OCI-M2 (cell line): ENCODE measurements around the gene COPS9.

Experiments used
- DNase-seq: peaks from one replicate; lab custom pipeline; 2025; ENCODE audit not compliant: unreplicated experiment; lab: John Stamatoyannopoulos, UW

Gene COPS9

DNA sequence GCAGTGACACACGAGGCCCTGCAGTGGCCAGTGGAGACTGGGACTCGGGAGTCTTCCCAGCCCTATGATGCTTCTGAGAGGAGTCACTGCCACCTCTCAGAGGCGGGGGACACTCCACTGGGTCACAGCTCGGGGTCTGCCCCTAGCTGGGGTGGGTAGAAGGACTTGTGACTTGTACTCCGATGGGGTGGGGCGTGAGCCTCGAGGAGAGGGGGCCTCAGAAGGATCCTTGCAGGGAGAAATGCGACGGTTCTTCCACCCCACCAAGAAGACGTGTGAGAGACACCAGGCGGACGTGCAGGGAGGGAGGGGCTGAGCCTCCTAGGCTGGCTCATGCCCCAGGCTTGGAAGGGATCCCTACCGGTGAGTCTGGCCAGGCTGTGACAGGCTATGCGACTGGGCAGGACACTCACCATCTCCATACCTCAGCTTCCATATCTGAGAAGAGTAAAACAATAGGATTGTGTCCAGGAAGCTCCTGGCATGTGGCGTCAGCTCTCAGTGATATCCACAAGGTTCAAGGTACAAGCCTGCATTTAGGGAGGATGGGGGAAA, 15.4 kb upstream of the COPS9 start:
- DNase-seq: no peak

DNA sequence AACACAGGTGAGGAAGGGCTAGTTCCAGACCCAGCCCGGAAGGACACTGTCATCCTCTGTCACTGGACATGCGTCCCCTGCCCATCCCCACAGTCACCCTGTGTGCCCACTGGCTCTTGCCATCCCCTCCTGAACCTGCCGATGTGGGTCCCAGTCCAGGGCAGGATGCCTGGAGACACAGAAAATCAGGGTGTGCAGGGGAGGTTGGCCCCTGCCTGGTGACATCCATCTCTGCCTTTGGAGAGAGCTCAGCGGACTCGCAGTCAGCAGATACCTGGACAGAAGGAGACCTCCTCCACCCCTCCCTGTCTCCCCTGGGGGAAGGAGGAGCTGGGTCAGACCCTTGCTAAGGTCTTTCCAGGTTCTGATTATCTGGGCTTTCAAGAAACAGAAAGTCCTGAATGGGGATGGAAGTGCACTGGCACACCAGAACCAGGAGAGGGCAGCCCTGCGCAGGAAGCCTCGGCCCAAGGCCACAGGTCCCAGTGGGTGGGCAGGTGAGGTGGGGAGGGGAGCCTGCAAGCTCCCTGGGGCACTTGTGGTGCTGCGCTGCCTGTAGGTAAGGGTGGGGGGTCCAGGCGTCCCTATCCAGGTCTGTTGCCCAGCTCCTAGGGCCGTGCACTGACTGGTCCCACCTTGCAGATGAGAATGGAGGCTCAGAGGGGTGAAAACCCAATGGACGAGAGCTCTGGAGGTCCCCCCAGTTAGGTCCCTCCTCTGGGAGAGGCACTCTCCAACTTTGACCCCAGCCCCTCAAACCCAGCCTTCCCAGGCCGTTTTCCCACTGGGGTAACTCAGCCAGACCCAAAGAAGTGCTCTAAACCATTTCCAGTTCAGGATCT, 14.1 kb upstream of the COPS9 start:
- no peak for DNase-seq

DNA sequence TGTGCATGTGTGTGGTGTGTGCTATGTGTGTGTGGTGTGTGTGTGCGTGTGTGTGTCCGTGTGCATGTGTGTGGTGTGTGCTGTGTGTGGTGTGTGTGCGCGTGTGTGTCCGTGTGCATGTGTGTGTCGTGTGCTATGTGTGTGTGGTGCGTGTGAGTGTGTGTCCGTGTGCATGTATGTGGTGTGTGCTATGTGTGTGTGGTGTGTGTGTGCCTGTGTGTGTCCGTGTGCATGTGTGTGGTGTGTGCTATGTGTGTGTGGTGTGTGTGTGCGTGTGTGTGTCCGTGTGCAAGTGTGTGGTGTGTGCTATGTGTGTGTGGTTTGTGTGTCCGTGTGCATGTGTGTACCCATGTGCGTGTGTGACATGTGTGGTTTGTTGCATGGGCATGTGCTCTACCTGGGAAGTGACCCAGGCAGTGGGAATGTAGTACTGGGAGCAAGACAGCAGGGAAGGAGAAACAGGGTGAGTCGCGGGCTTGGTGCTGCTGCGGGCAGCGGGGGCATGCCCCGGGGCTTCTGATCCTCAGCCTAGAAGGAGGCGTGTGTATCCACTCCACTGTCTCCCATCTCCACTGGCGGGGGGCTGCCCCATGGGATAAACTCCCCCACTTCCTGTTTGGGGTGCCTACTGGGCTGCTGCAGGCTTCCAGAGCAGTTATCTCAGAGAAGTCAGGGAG, 11.9 kb upstream of the COPS9 start:
- DNase-seq: no peak

DNA sequence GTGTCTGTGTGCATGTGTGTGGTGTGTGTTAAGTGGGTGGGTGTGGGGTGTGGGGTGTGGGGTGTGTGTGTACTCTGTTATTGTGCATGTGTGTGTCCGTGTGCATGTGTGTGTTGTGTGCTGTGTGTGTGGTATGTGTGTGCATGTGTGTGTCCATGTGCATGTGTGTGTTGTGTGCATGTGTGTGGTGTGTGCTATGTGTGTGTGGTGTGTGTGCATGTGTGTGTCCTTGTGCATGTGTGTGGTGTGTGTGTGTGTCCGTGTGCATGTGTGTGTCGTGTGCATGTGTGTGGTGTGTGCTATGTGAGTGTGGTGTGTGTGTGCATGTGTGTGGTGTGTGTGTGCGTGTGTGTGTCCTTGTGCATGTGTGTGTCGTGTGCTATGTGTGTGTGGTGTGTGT, 11.3 kb upstream of the COPS9 start:
- DNase-seq: no peak

DNA sequence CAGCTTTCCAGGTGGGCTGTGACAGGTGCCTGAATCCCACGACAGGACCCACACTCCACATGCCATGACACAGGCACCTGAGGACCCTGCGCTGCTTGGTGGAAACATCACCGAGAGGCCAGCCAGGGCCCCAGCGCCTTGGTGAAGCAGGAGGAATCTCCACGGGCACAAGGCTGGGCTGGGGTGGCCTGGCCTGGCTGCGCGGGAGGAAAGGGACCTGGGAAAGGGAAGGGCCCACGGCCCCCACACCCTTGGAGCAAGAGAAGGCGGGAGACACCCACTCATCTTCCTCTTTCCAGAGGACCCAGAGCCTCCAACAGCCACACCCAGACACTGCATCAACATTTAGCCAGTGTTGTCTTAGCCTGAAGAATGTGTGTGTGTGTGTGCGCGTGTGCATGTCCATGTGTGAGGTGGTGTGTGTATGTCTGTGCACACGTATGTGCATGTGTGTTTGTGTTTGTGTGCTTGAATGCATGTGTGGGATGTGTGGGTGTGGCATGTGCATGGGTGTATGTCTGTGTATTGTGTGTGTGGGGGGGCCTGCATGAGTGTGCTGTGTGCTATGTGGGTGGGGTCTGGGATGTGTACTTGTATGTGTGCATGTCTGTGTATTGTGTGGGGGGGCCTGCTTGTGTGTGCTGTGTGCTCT, 10.6 kb upstream of the COPS9 start:
- no peak for DNase-seq

DNA sequence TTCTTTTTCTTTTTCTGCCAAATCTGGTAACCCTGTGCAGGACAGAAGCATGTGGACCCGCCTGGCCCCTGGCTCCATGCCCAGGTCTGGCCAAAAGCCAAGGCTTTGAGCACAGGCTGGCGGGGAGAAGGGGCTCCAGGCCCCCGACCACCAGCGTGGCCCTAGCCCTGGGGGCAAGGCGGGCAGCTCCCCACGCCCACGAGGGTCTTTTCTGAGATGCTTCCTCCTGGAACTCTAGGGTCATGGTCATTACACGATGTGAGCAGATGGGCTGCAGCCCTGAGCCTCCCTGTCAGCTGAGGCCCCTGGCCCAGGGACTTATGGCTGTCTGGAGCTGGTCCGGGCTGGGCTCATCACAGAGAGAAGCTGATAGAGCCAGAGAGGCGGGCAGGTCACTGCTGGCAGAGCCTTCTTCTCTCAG, 10.0 kb upstream of the COPS9 start:
- DNase-seq: no peak

DNA sequence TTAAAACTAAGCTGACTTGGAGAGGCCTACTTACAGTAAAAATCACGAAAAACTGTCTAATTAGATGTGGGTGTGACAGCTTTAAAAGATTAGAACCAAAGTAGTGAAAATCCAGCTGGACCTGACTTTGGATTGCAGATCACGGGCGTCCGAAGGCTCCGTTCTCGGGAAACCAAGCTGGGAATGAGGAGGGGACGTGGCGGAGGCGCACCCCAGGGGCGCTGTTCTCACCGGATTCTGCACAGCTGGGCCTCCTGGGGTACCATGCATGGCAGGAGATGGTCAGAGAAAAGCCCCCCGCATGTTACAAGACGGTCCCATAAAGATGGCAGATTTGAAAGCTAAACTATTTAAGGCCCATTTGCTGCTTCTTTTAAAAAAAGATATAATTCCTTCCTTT, 9.4 kb upstream of the COPS9 start:
- no peak for DNase-seq

DNA sequence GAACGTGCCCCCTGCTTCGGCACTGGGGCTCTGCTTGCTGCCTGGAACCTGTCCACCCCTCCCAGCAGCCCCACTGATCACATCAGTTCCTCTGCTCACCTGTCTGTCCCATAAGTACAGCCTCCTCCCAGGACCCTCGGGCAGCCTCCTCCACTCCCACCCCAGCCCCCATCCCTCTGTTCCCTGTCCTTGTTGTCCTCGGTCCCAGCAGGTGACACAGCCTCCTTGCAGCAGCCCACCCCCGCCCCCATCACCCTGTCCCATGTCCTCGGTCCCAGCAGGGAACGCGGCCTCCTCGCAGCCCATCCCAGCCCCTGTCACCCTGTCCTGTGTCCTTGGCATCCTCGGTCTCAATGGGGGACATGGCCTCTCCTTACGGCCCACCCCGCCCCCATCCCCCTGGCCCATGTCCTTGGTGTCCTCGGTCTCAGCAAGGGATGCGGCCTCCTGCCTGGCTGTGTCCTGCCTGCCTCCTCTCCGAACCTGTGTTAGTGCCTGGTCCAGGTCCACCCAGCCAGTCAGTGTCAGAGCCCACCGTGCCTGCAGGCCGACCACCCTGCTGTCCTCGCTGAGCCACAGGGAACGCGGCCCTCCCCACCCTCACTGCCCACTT, 8.7 kb upstream of the COPS9 start:
- DNase-seq: no peak

DNA sequence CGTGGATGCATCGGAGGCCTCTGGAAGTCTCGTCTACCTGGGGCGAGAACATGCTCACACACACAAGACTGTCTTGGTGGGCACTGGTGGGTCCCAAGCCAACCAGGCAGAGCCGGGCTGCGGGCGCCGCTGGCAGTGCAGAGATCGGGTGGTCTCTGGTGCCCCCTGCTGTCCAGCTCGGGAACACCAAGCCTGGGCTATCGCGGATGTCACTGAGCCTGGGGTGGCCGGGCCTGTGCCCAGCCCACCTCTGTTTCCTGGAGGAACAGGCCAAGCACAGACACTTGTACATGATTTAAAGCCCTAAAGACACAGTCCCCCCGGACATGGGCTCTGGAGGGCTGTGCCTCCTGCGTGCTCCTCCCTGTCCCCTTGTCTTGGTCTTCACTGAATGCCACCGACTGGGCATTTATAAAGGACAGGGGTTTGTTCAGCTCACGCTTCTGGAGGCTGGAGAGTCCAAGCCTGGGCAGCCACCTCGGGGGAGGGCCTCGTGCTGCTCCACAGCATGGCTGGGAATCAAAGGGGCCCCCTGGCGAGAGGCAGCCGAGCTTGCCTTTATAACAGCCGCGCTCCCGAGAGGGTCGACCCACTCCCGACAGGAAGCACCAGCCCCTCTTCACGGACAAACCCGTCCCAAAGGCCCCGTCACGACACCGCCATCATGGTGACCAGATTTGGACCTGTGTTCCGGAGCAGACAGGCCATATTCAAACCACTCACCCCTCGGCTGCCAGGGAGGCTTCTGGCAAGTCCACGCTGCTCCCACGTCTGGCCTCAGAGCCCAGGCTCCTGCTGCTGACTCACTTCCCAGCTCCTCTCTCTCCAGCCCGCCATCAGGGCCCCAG, 7.9 kb upstream of the COPS9 start:
- peak; percentile 4 for DNase-seq

DNA sequence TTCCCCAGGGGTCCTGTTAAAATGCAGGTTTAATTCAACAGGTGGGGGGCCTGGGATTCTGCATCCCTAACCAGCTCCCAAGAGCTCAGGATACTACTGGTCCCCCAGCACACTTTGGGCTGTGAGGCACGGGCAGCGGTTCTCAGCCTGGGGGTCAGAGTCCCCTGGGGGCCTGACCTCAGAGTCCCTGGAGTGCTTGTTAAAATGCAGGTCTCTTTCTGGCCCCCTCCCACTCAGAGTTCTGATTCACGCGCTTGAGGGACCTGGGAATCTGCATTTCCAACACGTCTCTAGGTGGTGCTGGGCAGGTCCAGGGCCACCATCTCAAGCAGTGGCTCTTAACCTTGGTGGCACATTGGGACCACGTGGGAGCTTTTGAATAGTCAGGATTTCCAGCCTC, 7.2 kb upstream of the COPS9 start:
- DNase-seq: no peak

DNA sequence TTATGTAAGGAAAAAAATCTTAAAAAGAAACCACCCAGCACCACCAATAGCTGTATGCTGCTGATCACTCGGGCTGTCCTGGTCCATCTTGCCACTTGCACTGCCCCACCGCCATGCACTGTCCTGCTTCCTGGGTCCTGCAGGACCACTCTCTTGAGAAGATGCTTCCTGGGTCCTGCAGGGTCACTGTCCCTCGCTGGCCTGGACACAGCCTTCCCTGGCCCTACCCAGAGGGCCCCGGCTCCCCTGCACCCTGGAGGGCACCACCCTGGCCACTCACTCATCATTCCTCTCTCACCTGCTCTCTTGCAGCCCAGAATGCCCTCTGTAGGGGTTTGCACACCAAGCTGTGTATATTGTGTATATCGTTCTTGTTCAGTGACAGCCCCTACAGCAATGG, 6.8 kb upstream of the COPS9 start:
- DNase-seq: no peak

DNA sequence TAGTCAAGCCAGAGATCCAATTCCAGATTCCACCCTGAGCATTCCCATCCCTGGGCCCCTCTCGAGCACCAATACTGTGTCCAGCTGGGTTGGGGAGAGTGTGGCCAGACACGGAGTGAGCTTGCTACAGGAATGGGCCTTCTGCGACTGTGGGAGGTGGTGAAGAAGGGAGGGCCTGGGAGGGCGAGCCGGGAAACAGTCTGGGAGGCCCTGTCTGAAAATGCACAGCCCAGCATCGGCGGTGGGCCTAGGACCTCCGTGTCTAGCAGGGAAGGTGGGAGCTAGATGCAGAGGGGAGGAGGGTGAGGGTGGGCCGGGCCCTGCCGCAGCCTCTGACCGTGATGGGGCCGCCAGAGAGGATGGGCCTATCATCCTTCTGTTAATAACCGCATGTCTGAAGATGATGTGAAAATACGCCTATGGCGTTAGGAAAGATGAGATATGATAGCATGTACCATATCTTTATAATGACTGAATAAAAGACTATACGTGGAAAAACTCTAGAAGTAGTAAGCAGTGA, 6.2 kb upstream of the COPS9 start:
- no peak for DNase-seq

DNA sequence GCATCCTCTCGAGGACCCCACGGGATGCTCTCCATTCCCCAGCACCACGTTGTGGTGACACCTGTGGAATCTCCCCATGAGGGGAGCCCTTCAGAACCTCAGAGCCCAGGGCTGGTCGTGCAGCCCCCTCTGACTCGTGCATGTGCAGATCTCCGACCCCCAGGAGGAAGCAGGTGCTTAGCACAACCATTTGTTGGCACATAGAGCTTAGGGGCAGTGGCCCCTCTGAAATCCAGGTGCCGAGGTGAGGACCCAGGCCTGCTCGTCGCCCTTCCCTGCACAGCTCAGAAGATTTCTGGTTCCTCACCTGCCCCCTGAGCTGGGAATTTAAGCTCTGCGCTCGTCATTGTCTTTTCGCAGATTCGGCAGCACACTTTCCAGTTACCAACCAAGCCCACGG, 5.6 kb upstream of the COPS9 start:
- DNase-seq: no peak

DNA sequence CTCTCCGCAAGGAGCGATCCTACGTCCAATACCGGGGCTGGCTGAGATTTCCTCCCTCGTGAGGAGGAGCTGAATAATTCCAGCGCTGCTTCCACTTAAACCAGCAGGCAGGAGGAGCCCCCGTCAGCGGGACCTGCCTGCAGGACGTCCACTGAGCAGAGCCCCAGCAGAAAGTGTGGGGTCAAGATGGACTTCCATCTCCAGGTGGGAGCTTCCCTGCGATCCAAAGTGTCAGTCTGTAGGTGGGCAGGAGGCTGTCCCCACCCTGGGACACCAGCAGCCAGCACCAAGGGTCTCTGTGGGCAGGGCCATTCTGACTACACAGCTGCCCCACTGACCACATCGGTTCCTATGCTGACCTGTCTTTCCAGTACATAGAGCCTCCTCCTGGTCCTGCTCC, 4.8 kb upstream of the COPS9 start:
- DNase-seq: no peak

DNA sequence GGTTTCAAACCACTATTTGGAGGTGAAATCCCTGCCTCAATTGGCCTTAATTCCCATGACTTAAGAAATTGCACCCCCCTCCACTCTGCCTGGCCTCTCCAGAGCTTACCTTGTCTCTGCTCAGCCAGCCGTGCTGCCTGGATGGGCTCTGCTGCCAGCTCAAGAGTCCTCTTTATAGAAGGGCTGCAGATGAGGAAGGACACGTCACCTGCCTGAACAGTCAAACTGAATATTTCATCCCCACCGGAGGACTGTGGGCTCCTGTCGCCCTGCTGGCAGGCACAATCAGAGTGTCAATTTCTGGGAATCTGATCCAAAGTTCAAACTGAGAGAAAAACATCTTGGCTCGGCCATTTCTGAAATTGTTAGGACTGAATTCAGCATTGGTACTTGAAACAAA, 4.4 kb upstream of the COPS9 start, which contains the start of gene OTOS:
Gene OTOS (minus strand): TSS at position 148 of the 400 bp plus-strand sequence. CDS start 332 bp downstream, outside the sequence.
- DNase-seq: no peak

DNA sequence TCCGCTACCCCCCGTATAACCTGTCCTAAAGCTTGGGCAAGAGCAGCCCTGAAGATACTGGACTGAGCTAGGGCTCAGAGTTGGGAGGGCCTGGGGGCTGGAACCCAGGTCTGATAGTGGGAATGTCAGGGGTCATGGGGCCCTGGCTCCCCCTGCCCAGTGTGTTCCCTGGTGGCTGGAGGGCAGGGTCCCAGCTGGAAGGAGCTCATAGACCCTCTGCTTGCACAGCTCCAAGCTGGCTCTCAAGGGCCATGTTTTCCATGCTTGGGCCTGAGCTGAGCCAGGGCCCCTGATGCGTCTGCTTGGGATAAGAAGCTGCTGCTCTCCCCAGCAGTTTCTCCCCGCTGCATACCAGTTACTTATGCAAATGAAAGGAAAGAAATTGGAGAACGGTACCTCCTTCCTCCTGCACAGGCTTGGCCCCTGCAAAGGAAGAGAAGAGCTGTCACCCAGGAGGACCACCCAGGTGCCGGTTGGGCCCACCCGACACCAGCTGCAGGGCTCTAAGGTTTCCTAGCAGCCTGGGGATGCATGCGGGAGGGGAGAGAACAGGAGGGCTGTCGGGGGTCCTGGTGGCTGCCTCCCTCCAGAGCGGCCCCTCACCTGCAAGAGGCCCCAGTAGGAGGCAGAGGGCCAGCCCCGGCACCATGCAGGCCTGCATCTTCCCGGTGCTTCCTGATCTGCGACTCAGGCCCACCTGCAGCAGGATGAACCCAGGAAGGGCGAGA, 3.7 kb upstream of the COPS9 start:
- no peak for DNase-seq

DNA sequence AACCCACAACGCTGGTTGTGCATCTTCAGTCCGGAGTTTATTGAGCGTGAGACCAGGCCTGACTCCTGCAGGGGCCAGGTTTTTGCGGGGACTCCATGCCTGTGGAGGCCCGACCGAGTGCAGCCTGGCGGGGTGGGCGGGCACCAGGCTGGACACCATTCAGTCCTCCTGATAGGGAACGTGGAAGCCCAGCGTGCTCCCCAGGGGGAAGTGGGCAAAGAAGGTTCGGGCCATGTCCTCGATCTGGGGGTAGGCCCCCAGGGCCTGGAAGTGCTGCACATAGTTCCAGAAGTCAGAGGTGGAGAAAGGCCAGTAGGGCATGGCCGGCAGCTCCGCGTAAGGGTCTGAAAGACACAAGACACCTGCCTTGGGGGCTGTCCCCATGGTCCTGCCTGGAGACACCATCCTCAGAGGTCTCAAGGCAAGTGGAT, 2.9 kb upstream of the COPS9 start:
- no peak for DNase-seq

DNA sequence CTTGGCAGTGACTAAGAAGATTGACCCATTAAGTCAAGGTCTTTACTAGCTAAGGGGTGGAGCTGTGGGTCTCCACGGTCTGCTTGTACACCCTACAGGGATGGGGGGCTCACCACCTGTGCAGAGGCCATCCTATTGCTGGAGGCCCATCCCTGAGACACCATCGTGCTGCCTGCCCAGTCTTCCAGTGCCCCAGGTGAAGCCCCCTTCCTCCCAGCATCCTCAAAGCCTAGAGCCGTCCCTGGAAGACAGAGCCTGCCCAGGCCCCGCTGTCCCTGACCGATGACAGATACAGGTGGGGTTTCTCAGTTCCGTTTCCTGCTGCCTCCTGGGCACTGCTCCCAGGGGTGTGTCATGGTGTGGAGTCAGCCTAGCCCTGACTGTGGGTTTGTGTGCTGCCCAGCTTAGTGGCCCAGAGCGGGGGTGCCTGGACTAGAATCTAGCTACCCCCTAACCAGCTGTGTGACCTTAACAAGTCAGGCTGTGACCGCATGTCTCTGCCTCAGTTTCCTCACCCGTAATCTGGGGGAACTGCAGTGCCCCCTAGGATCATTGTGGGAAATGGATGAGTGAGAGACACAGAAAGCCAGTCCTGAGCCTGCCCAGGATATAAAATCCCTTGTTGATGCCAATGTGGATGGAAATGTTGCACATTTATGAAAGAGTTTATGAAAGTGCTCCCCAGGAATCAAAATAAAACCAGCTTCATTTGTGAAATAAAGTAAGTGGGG, 2.3 kb upstream of the COPS9 start:
- no peak for DNase-seq
